AG09309 (cell line): ENCODE data around the gene ANKZF1.
"Not testable (repeated sequence)": the region's sequence is repeated elsewhere in the genome, so short reads cannot be mapped to it uniquely, and the experiment has no call there.

Source experiments
- DNase-seq: peaks from one replicate; pipeline ENCODE4 v3.0.0-alpha.2; 2010; ENCODE audit warnings: low read depth
- H3K4me3 ChIP-seq: 2 replicates; pipeline ENCODE4 v1.5.1; 2011; ENCODE audit warnings: mild to moderate bottlenecking, low read depth, low read length, moderate library complexity; ENCODE audit not compliant: control insufficient read depth
- CTCF ChIP-seq: IDR thresholded peaks from 2 replicates; pipeline ENCODE4 v1.5.1; 2011; ENCODE audit warnings: mild to moderate bottlenecking, low read depth, low read length, inconsistent platforms; ENCODE audit not compliant: insufficient read depth, control insufficient read depth; ENCODE audit errors: missing control alignments

Gene ANKZF1

GRCh38 chr2:219252084-219252483 is 22.5 kb downstream of the ANKZF1 start:
- TF ChIP-seq CTCF, result no peak
- DNase-seq, result no peak
- H3K4me3 ChIP-seq, result no peak overlapping the region

- no peak for DNase-seq
- H3K4me3 ChIP-seq, result peak overlapping the region; percentile 52
Observed at GRCh38 chr2:219252570-219252899, 22.9 kb downstream of the ANKZF1 start.

GRCh38 chr2:219252900-219253752 is 23.5 kb downstream of the ANKZF1 start, which contains the start of gene TUBA4B:
Gene TUBA4B (plus strand): TSS chr2:219253243. CDS start chr2:219253408, 165 bp downstream.
- no peak for TF ChIP-seq CTCF
- no peak for DNase-seq
- H3K4me3 ChIP-seq, result peak within 1 kb of the TSS; percentile 52

More at GRCh38 chr2:219252570-219252899, 22.9 kb downstream of the ANKZF1 start:
- TF ChIP-seq CTCF, result no peak

- peak within 1 kb of the TSS; percentile 52 for H3K4me3 ChIP-seq
- no peak for DNase-seq
- no peak for TF ChIP-seq CTCF
Observed at GRCh38 chr2:219253753-219254589, 24.4 kb downstream of the ANKZF1 start, which contains the start of gene TUBA4A. Gene TUBA4A (minus strand): TSS chr2:219253918. CDS start chr2:219253858, 60 bp downstream.

- TF ChIP-seq CTCF, result no peak
- no peak for DNase-seq
- H3K4me3 ChIP-seq, result peak overlapping the region; percentile 52
Observed at GRCh38 chr2:219254590-219255201, 25.1 kb downstream of the ANKZF1 start.

- DNase-seq, H3K4me3 ChIP-seq: not testable (repeated sequence)
Observed at GRCh38 chr2:219258942-219259341, 29.3 kb downstream of the ANKZF1 start.
